ENCODE data around the gene TGM1. TPM values are rescaled to one million over a fixed set of nuclear protein-coding genes. Genes with fewer than 3 reads are reported as not detected.

Gene TGM1
- total RNA-seq, 1 experiment from 2014 or later, result 2.9 TPM

GRCh38 chr14:24250354-24250753 lies 12.6 kb downstream of the TGM1 start:
- H4K5ac ChIP-seq (ENCODE audit: insufficient read length, low read depth, low read length), result no peak overlapping the region
- no peaks in the 10 kb centered on the region for H3K27me3 ChIP-seq (ENCODE audit: insufficient read depth, low read length)
- H4K91ac ChIP-seq (ENCODE audit: insufficient read length, low read depth, low read length), result no peak overlapping the region
- Mint-ChIP-seq H3K27me3 (ENCODE audit: low read depth) (peaks cover 2% of the 10 kb centered on the region; the same call in 1 of the 2 replicates), H3K4me1 (no peaks in the 10 kb centered on the region), H3K27ac (no peak overlapping the region), H3K9me3 (no peaks in the 10 kb centered on the region), H3K4me3 (no peak overlapping the region), H3K36me3 (ENCODE audit: insufficient read depth in 1 of 3, low read depth in 3 of 3) (no peaks in the 10 kb centered on the region)
- no peak for TF ChIP-seq CTCF (conservative IDR thresholded peaks at IDR 0.05)
- no peak overlapping the region for H2BK15ac ChIP-seq (ENCODE audit: low read depth, low read length)
- no peak overlapping the region for H2BK12ac ChIP-seq (ENCODE audit: insufficient read length, low read depth, low read length)
- H2BK20ac ChIP-seq (ENCODE audit: low read depth, low read length, poor library complexity, severe bottlenecking), result no peak overlapping the region
- no peak overlapping the region for H3K9ac ChIP-seq (ENCODE audit: extremely low read depth, insufficient read length, low read length)
- H3K4ac ChIP-seq (ENCODE audit: low read depth, low read length), result no peak overlapping the region
- H3K14ac ChIP-seq (ENCODE audit: insufficient read depth, low read length), result no peak overlapping the region; the same call in 1 of the 2 replicates
- DNase-seq, result no peak
- no peaks in the 10 kb centered on the region for H3K4me1 ChIP-seq (ENCODE audit: insufficient read depth, low read length)
- no peak overlapping the region for H3K56ac ChIP-seq (ENCODE audit: insufficient read length, low read depth, low read length)
- no peaks in the 10 kb centered on the region for H3K9me3 ChIP-seq (ENCODE audit: control insufficient read depth, low read depth, low read length)
- H2AFZ ChIP-seq (ENCODE audit: low read length), result no peak overlapping the region
- no CpG with 5 or more reads among the region's 4 CpGs for WGBS (ENCODE audit: extremely low coverage, insufficient read length, low lambda C conversion rate)
- H4K20me1 ChIP-seq (ENCODE audit: control insufficient read depth, insufficient read depth, insufficient read length), result no peaks in the 10 kb centered on the region
- no peak overlapping the region for H2AK5ac ChIP-seq (ENCODE audit: insufficient read length, low read length)
- no peak overlapping the region for H3K27ac ChIP-seq (ENCODE audit: insufficient read length, low read depth, low read length)
- H2BK120ac ChIP-seq (ENCODE audit: low read depth, low read length, poor library complexity, severe bottlenecking), result no peak overlapping the region
- H2BK5ac ChIP-seq (ENCODE audit: insufficient read length, low read length), result no peak overlapping the region
- H3K23ac ChIP-seq (ENCODE audit: insufficient read length, low read depth, low read length), result no peak overlapping the region
- no peak overlapping the region for H4K8ac ChIP-seq (replicated peaks; ENCODE audit: insufficient read length, low read depth, low read length)
- no peaks in the 10 kb centered on the region for H3K79me2 ChIP-seq (ENCODE audit: insufficient read depth, low read length)
- no peak overlapping the region for H3K4me2 ChIP-seq (ENCODE audit: insufficient read depth, insufficient read length, low read length)
- no peaks in the 10 kb centered on the region for H3K23me2 ChIP-seq (ENCODE audit: insufficient read length, low read depth, low read length, poor library complexity, severe bottlenecking)
- H3T11ph ChIP-seq (ENCODE audit: low read length), result no peak overlapping the region
- H3K18ac ChIP-seq (ENCODE audit: insufficient read length, low read depth, low read length), result no peak overlapping the region
- no peaks in the 10 kb centered on the region for H3K79me1 ChIP-seq (ENCODE audit: insufficient read depth, low read depth, low read length, poor library complexity, severe bottlenecking)
